ENCODE measurements around the gene PRKRIP1. TPM values are rescaled to one million over a fixed set of nuclear protein-coding genes. Genes with fewer than 3 reads are reported as not detected.

Gene PRKRIP1
- total RNA-seq, 1 experiment from 2014 or later = 38.8 TPM

DNA sequence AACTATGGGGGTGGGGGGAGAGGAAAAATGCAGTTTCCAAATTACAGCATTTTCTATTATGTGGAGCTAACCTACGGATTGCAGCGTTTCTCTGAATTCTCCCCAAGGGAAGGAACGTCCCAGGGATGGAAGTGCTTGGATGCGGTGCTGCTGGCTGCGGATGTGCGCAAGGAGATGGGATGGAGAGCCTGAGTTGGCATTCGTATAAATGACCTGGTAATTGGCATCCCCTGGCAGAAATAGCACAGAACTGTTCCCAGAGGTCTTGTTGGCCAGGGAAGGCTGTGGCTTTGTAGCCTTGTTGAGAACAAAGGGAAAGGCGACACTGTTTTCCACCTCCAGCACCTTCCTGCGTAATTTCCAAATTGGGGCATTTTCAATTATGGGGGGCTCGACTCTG is 40.0 kb downstream of the PRKRIP1 start:
- no peaks in the 10 kb centered on the region for H3K9me3 Mint-ChIP-seq
- H2AFZ ChIP-seq (ENCODE audit: low read length) = no peak overlapping the region
- no peaks in the 10 kb centered on the region for H3K27me3 ChIP-seq (ENCODE audit: insufficient read depth, low read length)
- no peaks in the 10 kb centered on the region for H3K79me2 ChIP-seq (ENCODE audit: insufficient read depth, low read length)
- H3K4me1 ChIP-seq (ENCODE audit: insufficient read depth, low read length) = no peaks in the 10 kb centered on the region; the same call in 1 of the 2 replicates
- no peak overlapping the region for H4K91ac ChIP-seq (ENCODE audit: insufficient read length, low read depth, low read length)
- no peak overlapping the region for H3K4me2 ChIP-seq (ENCODE audit: insufficient read depth, insufficient read length, low read length)
- no peak overlapping the region for H3T11ph ChIP-seq (ENCODE audit: low read length)
- peaks cover 2 to 17% (median 4%) of the 10 kb centered on the region in 3 experiments; a peak in 5 of 7 replicates for H3K36me3 Mint-ChIP-seq (ENCODE audit: insufficient read depth in 1 of 3, low read depth in 3 of 3)
- H2BK15ac ChIP-seq (ENCODE audit: low read depth, low read length) = no peak overlapping the region
- no peak overlapping the region for H3K9ac ChIP-seq (ENCODE audit: extremely low read depth, insufficient read length, low read length)
- no peak overlapping the region for H2BK5ac ChIP-seq (ENCODE audit: insufficient read length, low read length)
- no peak overlapping the region for H2BK12ac ChIP-seq (ENCODE audit: insufficient read length, low read depth, low read length)
- H3K56ac ChIP-seq (ENCODE audit: insufficient read length, low read depth, low read length) = no peak overlapping the region
- H2BK120ac ChIP-seq (ENCODE audit: low read depth, low read length, poor library complexity, severe bottlenecking) = no peak overlapping the region
- H3K23ac ChIP-seq (ENCODE audit: insufficient read length, low read depth, low read length) = no peak overlapping the region
- peaks cover 18 to 19% of the 10 kb centered on the region in 2 experiments for H3K4me1 Mint-ChIP-seq
- no peak overlapping the region for H3K27ac ChIP-seq (ENCODE audit: insufficient read length, low read depth, low read length)
- no peak overlapping the region for H4K8ac ChIP-seq (replicated peaks; ENCODE audit: insufficient read length, low read depth, low read length)
- H3K9me3 ChIP-seq (ENCODE audit: control insufficient read depth, low read depth, low read length) = no peaks in the 10 kb centered on the region
- peaks cover 4% of the 10 kb centered on the region for H3K27me3 Mint-ChIP-seq (ENCODE audit: low read depth)
- H2BK20ac ChIP-seq (ENCODE audit: low read depth, low read length, poor library complexity, severe bottlenecking) = no peak overlapping the region
- WGBS (ENCODE audit: extremely low coverage, insufficient read length, low lambda C conversion rate) = no CpG with 5 or more reads among the region's 10 CpGs
- no peak overlapping the region for H4K5ac ChIP-seq (ENCODE audit: insufficient read length, low read depth, low read length)
- H2AK5ac ChIP-seq (ENCODE audit: insufficient read length, low read length) = no peak overlapping the region
- no peaks in the 10 kb centered on the region for H4K20me1 ChIP-seq (ENCODE audit: control insufficient read depth, insufficient read depth, insufficient read length)
- DNase-seq = no peak
- H3K79me1 ChIP-seq (ENCODE audit: insufficient read depth, low read depth, low read length, poor library complexity, severe bottlenecking) = no peaks in the 10 kb centered on the region
- no peak overlapping the region for H3K4ac ChIP-seq (ENCODE audit: low read depth, low read length)
- H3K23me2 ChIP-seq (ENCODE audit: insufficient read length, low read depth, low read length, poor library complexity, severe bottlenecking) = peaks cover 9% of the 10 kb centered on the region
- peak overlapping the region in 1 of 3 experiments; percentile 31; a peak in 1 of 7 replicates for H3K27ac Mint-ChIP-seq
- no peak overlapping the region for H3K4me3 Mint-ChIP-seq
- no peak overlapping the region for H3K18ac ChIP-seq (ENCODE audit: insufficient read length, low read depth, low read length)
- no peak overlapping the region for H3K14ac ChIP-seq (ENCODE audit: insufficient read depth, low read length)
- TF ChIP-seq, protein P1, sequence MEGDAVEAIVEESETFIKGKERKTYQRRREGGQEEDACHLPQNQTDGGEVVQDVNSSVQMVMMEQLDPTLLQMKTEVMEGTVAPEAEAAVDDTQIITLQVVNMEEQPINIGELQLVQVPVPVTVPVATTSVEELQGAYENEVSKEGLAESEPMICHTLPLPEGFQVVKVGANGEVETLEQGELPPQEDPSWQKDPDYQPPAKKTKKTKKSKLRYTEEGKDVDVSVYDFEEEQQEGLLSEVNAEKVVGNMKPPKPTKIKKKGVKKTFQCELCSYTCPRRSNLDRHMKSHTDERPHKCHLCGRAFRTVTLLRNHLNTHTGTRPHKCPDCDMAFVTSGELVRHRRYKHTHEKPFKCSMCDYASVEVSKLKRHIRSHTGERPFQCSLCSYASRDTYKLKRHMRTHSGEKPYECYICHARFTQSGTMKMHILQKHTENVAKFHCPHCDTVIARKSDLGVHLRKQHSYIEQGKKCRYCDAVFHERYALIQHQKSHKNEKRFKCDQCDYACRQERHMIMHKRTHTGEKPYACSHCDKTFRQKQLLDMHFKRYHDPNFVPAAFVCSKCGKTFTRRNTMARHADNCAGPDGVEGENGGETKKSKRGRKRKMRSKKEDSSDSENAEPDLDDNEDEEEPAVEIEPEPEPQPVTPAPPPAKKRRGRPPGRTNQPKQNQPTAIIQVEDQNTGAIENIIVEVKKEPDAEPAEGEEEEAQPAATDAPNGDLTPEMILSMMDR (conservative IDR thresholded peaks at IDR 0.05) = no peak

Measured in H9 (cell line).